Tibial nerve (tissue), 4 donors: ENCODE measurements around the gene MAP3K7.

Experiments
- EP300 ChIP-seq, 2 donors: sonication (generic); formaldehyde crosslinking; IDR thresholded peaks; one replicate each; pipeline ENCODE4 v1.6.1; 2017; ENCODE audit warnings: antibody characterized with exemption in 2 of 2, mild to moderate bottlenecking in 1 of 2
- POLR2A ChIP-seq, 2 donors: fragments of 450-650 bp; IDR thresholded peaks; one replicate each; pipeline ENCODE4 v1.6.1; 2017; ENCODE audit warnings: antibody characterized with exemption in 2 of 2, mild to moderate bottlenecking in 2 of 2, moderate library complexity in 2 of 2
- TF ChIP-seq, protein P1 (sequence below), 5 experiments: fragments of 200-600 bp in 3 of 5; fragments of 450-650 bp in 2 of 5; sonication (generic) in 3 of 5; IDR thresholded peaks; one replicate each; pipeline ENCODE4 v1.5.1; 2016 to 2019; ENCODE audit warnings: antibody characterized with exemption in 5 of 5, mild to moderate bottlenecking in 3 of 5, moderate library complexity in 2 of 5

DNA sequence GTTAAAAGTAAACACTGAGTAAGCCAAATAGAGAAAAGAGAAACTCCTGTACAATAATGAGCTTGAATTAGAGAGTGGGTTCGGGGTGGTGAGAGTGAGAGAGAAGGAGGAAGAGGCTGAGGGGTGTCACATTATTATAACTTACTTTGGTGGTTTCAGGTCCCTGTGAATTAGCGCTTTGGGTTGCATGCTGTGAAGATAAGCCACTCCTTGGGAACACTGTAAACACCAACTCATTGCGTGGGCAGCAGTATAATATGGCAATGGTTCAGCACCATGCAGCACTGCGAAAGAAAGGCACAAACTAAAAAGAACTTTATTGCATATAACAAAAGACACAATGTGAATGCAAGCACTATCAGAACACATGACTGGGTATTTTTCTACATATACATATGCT lies 26.9 kb downstream of the MAP3K7 start:
- TF ChIP-seq, protein P1, sequence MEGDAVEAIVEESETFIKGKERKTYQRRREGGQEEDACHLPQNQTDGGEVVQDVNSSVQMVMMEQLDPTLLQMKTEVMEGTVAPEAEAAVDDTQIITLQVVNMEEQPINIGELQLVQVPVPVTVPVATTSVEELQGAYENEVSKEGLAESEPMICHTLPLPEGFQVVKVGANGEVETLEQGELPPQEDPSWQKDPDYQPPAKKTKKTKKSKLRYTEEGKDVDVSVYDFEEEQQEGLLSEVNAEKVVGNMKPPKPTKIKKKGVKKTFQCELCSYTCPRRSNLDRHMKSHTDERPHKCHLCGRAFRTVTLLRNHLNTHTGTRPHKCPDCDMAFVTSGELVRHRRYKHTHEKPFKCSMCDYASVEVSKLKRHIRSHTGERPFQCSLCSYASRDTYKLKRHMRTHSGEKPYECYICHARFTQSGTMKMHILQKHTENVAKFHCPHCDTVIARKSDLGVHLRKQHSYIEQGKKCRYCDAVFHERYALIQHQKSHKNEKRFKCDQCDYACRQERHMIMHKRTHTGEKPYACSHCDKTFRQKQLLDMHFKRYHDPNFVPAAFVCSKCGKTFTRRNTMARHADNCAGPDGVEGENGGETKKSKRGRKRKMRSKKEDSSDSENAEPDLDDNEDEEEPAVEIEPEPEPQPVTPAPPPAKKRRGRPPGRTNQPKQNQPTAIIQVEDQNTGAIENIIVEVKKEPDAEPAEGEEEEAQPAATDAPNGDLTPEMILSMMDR (IDR thresholded peaks at IDR 0.05): no peak
- TF ChIP-seq POLR2A (IDR thresholded peaks at IDR 0.05) (no peak), EP300 (IDR thresholded peaks at IDR 0.05) (no peak)
